Fibroblast of villous mesenchyme (primary cell): Measurements from ENCODE around the gene ASTN2. TPM values are rescaled to one million over a fixed set of nuclear protein-coding genes. Genes with fewer than 3 reads are reported as not detected.

ENCODE experiments used
- DNase-seq: peaks from one replicate; pipeline ENCODE4 v3.0.0-alpha.2; 2010; ENCODE audit warnings: low read depth
- H3K4me3 ChIP-seq: 2 replicates; pipeline ENCODE4 v1.5.1; 2011; ENCODE audit warnings: low read depth, mild to moderate bottlenecking, low read length
- total RNA-seq: library from RNA; depleted of rRNA; stranded (reverse); fragments of >200 nt; gene quantifications from 2 replicates; pipeline ENCODE4 v1.2.3, GENCODE V29; 2012
- TF ChIP-seq, protein P1 (sequence below): IDR thresholded peaks from 2 replicates; pipeline ENCODE4 v1.5.1; 2012; ENCODE audit warnings: low read depth, mild to moderate bottlenecking, low read length; ENCODE audit not compliant: insufficient read depth

The ASTN2 gene
- total RNA-seq, 1 donor: 5.6 TPM

DNA sequence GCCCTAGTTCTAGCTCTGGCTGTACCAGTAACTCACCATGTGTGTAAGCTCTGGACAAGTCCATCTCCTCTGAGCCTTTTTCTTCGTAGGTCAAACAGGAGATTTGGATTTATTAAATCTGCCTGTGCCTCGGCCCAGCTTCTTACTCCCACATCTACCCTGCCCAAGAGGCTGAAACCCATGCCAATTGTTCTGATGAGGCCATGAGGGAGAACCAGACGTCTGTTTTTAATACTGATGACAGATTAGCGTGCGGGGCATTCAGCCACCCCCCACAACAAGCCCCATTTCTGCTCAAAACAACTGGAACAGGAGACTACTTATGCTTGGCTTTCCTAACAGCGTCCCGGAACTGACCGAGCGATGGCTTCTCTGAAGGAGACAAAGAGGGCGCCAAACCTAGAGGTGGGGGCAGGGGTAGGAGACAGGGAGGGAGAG lies 808.9 kb downstream of the ASTN2 start:
- DNase-seq: peak; percentile 18
- TF ChIP-seq, protein P1, sequence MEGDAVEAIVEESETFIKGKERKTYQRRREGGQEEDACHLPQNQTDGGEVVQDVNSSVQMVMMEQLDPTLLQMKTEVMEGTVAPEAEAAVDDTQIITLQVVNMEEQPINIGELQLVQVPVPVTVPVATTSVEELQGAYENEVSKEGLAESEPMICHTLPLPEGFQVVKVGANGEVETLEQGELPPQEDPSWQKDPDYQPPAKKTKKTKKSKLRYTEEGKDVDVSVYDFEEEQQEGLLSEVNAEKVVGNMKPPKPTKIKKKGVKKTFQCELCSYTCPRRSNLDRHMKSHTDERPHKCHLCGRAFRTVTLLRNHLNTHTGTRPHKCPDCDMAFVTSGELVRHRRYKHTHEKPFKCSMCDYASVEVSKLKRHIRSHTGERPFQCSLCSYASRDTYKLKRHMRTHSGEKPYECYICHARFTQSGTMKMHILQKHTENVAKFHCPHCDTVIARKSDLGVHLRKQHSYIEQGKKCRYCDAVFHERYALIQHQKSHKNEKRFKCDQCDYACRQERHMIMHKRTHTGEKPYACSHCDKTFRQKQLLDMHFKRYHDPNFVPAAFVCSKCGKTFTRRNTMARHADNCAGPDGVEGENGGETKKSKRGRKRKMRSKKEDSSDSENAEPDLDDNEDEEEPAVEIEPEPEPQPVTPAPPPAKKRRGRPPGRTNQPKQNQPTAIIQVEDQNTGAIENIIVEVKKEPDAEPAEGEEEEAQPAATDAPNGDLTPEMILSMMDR: no peak
- H3K4me3 ChIP-seq: no peak overlapping the region

DNA sequence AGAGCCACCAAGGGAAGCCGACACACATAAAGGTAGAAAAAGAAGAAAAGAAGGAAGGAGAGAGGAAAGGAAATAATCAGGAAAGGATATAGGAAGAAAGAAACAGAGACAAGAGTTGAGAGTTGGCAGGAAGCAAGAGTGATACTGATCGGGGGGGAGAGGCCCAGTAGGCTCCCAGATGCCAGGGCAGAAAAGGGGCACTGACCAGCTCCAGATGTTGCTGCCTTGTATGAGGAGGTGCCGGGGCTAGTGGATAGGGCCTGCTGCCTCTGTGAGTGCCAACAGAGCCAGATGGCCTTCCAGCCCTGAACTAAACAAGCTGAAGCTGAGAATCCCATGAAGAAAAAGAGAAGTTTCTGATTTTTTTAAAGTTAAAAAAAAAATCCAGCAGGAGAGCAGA lies 809.8 kb downstream of the ASTN2 start:
- H3K4me3 ChIP-seq: no peak overlapping the region
- TF ChIP-seq, protein P1: no peak
- no peak for DNase-seq

DNA sequence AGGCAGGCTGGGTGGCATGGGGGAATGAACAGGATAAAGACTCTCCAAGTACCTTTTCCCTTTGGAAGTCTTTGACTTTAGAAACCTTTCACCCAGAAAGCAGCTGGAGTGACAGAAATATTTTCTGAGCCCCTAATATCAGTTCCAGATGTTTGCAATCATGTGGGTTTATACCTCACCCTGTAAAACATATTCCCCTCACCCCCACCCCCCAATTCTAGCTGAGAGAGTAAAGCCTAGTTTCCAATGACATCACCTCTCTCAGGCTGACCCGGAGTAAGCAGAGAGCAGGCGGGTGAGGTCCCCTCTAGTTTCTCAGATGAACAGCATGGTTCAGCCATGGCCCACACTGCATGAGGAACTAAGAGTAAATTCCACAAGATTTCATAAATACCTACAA lies 810.6 kb downstream of the ASTN2 start:
- no peak overlapping the region for H3K4me3 ChIP-seq
- TF ChIP-seq, protein P1: no peak
- DNase-seq: no peak

DNA sequence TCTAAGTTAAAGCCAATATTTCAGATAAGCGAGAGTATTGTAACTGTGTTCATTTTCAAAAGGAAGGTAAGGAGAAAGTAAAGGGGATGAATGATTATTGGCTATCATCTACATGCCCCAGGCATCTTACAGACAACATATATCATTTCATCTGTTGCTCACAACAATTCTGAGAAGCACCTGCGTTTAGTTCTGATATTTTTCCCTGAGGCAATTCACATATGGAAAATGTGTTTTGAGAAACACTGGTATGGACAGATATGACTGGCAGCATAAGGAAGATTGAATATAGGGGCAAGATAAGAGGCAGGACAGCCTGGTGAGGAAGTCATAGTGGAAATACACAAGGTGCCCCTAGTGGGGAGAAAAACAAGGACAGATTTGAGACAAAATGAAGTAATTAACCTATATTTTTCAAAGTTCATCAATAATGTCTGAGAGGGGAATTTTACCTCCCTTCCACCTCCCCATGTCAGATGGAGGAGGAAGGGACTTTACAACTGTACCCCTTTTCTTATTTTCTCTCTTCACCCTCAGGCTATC lies 815.4 kb downstream of the ASTN2 start:
- no peak overlapping the region for H3K4me3 ChIP-seq
- TF ChIP-seq, protein P1: peak; percentile 24
- no peak for DNase-seq

DNA sequence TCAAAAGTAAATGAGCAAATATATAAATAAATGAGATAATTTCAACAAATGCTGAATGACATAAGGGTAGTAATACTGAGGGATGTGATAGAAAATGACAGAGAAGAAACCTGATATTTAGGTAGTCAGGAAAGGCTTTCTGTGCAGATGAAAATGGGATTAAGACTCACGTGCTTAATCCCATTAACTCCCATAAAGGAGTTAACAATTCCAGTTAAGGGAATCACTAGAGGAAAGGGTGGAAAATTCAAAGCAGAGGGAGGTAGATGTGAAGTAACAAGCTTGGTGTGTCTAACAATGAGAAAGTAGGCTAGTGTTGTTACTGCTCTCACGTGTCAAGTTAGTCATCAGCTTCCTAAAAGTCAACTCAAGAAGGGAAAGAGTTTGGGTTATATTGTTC lies 818.2 kb downstream of the ASTN2 start:
- H3K4me3 ChIP-seq: no peak overlapping the region
- TF ChIP-seq, protein P1: no peak
- no peak for DNase-seq

DNA sequence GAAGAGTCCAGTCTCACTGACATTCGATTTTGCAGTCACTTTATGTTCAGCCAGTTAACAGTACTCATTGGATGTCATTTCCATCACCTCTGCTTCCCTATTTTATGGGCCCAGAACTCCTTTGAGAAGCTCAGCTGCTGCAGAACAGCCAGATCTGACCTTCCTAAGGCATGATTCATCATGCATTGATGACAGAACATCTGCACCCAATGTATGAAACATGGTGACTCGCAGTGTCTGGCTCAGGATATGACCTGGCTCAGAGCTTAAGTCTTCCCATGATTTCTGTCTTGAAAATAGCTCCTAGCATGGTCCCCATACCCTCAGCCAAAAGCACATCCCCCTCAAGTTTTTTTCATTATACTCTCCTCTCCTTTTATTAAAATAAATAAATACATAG lies 820.3 kb downstream of the ASTN2 start:
- H3K4me3 ChIP-seq: no peak overlapping the region
- DNase-seq: peak; percentile 80
- TF ChIP-seq, protein P1: no peak

DNA sequence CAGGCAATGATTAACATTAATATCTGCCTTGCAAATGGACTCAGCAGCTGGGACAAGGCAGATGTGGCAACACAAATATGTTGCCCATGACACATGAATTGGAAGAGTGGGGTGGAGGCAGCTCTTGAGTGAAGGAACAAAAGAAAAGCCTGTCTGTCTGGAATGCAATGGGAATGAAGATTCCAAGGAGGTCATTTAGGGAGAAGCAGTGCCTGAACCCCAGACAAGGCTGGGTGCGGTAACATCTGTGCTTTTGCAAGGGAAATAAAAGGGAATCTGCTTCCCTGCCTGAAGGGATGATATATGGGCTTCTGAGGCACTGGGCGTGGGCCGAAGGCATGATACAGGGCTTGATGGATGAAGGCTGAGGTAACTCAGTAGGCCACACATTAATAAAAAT lies 821.9 kb downstream of the ASTN2 start:
- DNase-seq: no peak
- no peak overlapping the region for H3K4me3 ChIP-seq
- TF ChIP-seq, protein P1: no peak
